GM18520 (cell line): ENCODE measurements around the gene PECR.
"Not testable (repeated sequence)": the region's sequence is repeated elsewhere in the genome, so short reads cannot be mapped to it uniquely, and the experiment has no call there.

ENCODE experiments used
- ATAC-seq: cut with Tn5 transposase; IDR thresholded peaks from one replicate; pipeline ENCODE4 v1.9.1; 2021; ENCODE audit not compliant: unreplicated experiment

Gene PECR

DNA sequence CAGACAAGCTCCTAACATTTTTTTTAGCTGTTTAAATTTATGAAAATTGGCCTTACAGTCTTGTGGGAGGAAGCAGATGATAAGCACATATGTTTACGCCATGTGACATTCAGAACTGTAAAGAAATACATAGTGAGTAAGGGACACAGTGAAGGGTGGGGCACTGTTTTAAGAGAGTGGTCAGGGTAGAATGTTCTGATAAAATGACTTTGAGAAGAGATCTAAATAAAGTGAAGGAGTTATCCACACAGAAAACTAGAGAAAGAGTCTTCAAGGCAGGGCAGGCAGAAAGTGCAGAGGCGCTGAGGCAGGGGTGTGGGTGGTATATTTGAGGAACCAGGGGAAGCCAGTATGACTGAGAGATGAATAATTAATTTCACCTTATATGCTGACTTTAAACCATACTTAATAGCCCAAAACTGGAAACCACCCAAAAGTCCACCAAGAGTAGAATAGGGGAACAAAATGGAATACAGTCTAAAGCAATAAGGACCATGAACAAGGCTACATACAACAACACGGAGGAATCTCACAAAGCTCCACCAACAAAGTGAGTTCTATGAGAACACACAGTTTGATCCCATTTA lies 76.8 kb downstream of the PECR start:
- ATAC-seq = no peak

DNA sequence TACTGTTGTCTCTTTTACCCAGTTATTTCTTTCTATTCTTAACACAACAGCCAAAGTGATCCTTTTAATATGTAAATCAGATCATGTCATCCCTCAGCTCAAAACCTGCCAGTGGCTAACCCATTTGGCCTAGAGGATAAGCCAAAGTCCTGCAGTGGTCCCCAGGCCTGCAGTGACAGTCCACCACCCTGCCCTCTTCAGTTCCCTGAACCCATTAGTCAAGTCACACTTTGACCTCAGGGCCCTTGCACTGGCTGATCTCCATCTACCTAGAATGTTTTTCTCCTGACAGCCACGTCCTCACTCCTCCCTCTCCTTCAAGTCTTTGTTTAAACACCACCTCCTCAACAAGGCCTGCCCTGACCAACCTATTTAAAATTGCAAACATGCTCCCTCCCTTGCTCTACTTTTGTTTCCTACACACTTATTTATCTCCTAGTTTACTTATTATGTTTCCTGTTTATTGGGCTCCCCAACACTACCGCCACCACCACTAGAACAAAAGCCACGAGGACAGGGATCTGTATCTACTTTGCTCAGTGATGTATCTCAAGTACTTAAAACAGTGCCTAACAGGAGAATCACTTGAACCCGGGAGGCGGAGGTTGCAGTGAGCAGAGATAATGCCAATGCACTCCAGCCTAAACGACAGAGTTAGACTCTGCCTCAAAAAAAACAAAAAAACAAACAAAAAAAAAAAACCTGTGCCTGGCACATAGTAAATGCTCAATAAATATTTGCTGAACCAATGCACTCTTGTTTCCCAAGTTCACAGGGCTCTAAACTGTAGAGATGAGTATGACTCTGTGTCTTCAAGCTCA lies 77.5 kb downstream of the PECR start:
- ATAC-seq = no peak

DNA sequence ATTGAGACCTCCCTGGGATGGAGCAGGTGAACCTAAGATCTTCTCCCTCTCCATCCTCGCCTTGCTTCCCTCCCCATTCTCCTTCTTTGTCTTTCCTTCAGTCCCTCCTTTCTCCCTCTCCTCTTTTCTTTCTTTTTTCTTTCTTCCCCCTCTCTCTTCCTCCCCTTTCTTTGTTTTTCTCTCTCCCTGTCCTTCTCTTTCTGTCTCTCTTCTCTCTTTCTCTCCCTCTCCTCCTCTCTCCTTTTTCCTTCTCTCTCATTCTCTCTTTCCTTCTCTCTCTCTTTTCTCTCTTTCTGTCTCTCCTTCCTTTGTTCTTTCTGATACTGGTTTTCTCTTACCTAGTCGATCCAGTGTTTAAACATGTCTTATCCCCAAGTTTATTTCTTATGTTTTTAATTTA lies 78.9 kb downstream of the PECR start:
- no peak for ATAC-seq

DNA sequence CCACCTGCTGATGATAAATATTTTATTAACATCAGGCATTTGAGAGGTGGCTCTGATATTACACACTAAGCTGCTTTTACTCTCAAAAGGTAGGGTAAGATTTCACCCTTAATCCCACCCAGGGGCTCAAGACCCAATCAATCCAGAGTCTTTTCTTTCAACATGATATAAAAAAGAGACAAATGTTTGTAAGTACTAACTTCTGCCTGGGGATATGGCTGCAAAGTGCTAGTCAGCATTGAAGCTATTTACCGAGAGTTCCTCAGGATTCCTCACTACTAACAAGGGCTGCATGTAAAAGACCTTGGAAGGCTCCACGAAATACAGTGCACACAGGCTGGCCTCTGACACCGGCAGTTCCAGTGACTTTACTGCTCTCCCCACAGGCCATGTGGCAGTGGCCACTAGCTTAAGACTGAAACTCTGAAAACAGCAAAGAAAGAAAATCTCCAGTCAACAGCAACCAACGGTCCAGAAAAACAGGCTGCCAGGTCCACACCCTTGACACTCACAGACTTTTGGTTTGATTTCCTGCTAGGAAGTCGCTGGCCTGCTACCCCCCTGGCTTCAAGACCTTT lies 79.4 kb downstream of the PECR start:
- no peak for ATAC-seq

DNA sequence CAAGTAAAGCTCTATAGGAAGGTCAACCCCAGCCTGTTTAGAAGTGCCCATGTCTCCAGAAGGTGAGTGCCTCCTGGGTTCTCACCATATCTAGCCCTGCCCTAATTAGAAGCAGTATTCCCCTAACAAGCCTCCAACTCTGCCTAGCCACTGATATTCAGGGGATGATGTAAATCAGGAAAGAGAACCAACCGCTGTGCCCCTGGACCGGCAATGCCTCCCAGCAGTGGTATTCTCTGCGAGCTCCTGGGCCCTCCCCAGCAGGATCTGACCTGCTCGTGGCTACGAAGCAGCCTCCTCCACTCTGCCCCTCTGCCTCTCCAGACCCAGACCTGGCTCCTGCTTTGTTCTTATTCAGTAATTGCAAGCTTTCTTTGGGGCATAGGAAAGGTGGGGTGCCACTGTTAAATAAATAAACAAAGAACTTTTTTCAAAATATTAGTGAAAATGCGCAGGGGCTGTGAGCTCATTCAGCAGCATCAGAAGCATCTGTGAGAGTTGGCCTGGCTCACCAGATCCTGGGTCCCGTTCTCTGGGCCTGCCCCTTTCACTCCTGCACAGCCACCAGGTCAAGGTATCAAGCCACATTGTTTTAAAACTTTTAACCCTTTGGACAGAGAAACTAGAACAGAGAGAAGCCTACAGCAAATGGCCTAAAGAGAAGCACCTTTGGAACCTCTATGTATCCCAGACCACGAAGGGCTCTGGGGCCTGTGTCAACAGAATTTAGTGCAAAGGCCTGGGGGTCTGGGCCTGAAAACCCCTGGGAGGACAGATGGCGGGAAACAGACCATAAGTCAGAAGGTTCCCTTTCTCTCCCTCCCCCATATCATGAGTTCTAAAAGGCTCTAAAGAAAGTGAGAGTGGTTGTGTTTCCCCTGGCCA lies 80.2 kb downstream of the PECR start:
- no peak for ATAC-seq

DNA sequence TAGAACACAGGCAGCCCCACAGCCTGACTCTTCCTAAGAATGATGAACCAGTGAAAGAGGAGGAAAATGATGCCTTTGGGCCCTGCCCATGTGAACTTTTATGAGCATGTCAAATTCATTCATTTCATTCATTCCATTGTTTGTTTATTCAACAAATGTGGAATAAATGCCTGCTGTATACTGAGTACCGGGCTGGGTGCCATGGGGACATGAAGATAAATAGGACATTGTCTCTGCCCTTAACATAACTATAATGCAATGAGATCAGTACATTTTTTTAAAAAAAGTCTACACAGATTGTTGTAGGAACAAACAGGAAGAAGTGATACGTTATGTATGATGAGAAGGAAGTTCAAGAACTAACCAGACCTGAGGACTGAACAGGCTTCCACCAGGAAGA lies 83.0 kb downstream of the PECR start:
- ATAC-seq = no peak

DNA sequence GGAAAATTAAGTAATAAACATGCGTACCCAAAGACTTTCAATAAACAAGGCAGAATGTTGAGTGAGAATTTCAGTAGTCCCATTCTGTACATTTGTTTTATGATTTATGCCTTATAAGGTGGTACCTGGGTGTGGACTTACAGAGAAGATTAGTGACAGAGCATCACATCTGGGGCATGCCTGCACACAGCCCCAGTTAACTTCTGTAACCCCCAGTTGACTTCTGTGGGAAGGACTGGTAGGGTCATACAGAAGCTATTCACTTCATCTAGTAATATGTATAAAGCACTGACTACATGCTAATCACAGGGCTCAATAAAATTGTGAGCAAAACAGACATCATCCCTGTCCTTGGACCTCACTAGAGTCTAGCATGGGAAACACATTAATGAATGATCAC lies 84.4 kb downstream of the PECR start:
- ATAC-seq = no peak

DNA sequence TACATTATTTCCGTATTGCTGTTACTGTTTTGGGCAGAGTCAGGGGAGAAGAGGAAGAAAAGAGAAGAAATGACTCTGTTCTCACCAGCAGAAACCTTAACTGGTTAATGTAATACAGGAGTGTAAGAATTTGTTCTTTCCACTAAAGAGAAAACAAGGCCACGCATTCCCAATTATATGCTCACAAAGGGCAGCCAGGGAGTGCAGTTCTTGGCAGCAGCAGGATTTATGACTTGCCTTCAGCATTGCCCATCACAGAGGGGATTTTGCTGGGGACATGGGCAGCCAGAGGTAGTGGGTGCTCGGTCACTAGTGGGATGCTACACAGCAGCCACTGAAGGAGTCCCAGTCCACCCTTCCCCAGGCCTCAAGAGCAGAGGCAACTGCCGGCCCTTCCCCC lies 86.7 kb downstream of the PECR start:
- no peak for ATAC-seq

DNA sequence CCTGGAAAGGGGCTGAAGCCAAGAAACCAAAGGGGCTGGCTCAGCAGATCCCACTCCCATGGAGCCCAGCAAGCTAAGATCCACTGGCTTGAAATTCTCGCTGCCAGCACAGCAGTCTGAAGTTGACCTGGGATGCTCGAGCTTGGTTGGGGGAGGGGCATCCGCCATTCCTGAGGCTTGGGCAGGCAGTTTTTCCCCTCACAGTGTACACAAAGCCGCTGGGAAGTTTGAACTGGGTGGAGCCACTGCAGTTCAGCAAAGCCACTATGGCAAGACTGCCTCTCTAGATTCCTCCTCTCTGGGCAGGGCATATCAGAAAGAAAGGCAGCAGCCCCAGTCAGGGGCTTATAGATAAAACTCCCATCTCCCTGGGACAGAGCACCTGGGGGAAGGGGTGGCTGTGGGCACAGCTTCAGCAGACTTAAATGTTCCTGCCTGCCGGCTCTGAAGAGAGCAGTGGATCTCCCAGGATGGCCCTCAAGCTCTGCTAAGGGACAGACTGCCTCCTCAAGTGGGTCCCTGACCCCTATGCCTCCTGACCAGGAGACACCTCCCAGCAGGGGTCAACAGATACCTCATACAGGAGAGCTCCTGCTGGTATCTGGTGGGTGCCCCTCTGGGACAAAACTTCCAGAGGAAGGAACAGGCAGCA lies 92.9 kb downstream of the PECR start:
- not testable (repeated sequence) for ATAC-seq
